ENCODE measurements around the gene TMEM9B.

TMEM9B gene

GRCh38 chr11:8947230-8947943, 16.9 kb downstream of the TMEM9B start:
- H3K27ac ChIP-seq (replicated peaks): no peak overlapping the region
- DNase-seq (ENCODE audit: low read depth in 1 of 2, low spot score in 1 of 2): no peak
- no peak overlapping the region for H3K4me3 ChIP-seq (replicated peaks; ENCODE audit: insufficient read depth, low read length)
- TF ChIP-seq GABPA (IDR thresholded peaks at IDR 0.05; ENCODE audit: low read depth) (no peak), SPI1 (IDR thresholded peaks at IDR 0.05; ENCODE audit: borderline replicate concordance, low read depth) (no peak), REST (IDR thresholded peaks at IDR 0.05; ENCODE audit: insufficient replicate concordance, low read depth) (no peak), CTCF (IDR thresholded peaks at IDR 0.05; ENCODE audit: insufficient read depth, low read length) (no peak), POLR2AphosphoS5 (IDR thresholded peaks at IDR 0.05; ENCODE audit: low read depth) (no peak)
- no peaks in the 10 kb centered on the region for H3K27me3 ChIP-seq (ENCODE audit: insufficient read depth, poor library complexity, severe bottlenecking)

GRCh38 chr11:8942518-8943066, 21.6 kb downstream of the TMEM9B start, which contains the start of gene ASCL3:
ASCL3 (minus strand) TSS chr11:8943016; CDS start chr11:8938161, 4,855 bp downstream.
- no peak for DNase-seq (ENCODE audit: low read depth in 1 of 2, low spot score in 1 of 2)
- no peak within 1 kb of the TSS for H3K27ac ChIP-seq (replicated peaks)

GRCh38 chr11:8941341-8942103, 22.7 kb downstream of the TMEM9B start:
- TF ChIP-seq POLR2AphosphoS5 (IDR thresholded peaks at IDR 0.05; ENCODE audit: low read depth): no peak
- no peak for TF ChIP-seq CTCF (IDR thresholded peaks at IDR 0.05; ENCODE audit: insufficient read depth, low read length)
- TF ChIP-seq GABPA (IDR thresholded peaks at IDR 0.05; ENCODE audit: low read depth): no peak
- no peaks in the 10 kb centered on the region for H3K27me3 ChIP-seq (ENCODE audit: insufficient read depth, poor library complexity, severe bottlenecking)
- H3K27ac ChIP-seq (replicated peaks): no peak overlapping the region
- DNase-seq (ENCODE audit: low read depth in 1 of 2, low spot score in 1 of 2): no peak
- H3K4me3 ChIP-seq (replicated peaks; ENCODE audit: insufficient read depth, low read length): no peak overlapping the region

More at GRCh38 chr11:8942518-8943066, 21.6 kb downstream of the TMEM9B start, which contains the start of gene ASCL3:
- H3K27me3 ChIP-seq (ENCODE audit: insufficient read depth, poor library complexity, severe bottlenecking): no peaks in the 10 kb centered on the region
- H3K4me3 ChIP-seq (replicated peaks; ENCODE audit: insufficient read depth, low read length): no peak within 1 kb of the TSS
- TF ChIP-seq REST (IDR thresholded peaks at IDR 0.05; ENCODE audit: insufficient replicate concordance, low read depth): no peak

GRCh38 chr11:8937659-8938058, 26.6 kb downstream of the TMEM9B start:
- no peaks in the 10 kb centered on the region for H3K27me3 ChIP-seq (ENCODE audit: insufficient read depth, poor library complexity, severe bottlenecking)
- H3K4me3 ChIP-seq (replicated peaks; ENCODE audit: insufficient read depth, low read length): no peak overlapping the region
- TF ChIP-seq SPI1 (IDR thresholded peaks at IDR 0.05; ENCODE audit: borderline replicate concordance, low read depth): no peak
- no peak for TF ChIP-seq GABPA (IDR thresholded peaks at IDR 0.05; ENCODE audit: low read depth)
- no peak for TF ChIP-seq POLR2AphosphoS5 (IDR thresholded peaks at IDR 0.05; ENCODE audit: low read depth)
- no peak for TF ChIP-seq CTCF (IDR thresholded peaks at IDR 0.05; ENCODE audit: insufficient read depth, low read length)
- no peak for TF ChIP-seq REST (IDR thresholded peaks at IDR 0.05; ENCODE audit: insufficient replicate concordance, low read depth)
- no peak for DNase-seq (ENCODE audit: low read depth in 1 of 2, low spot score in 1 of 2)
- H3K27ac ChIP-seq (replicated peaks): no peak overlapping the region

Data from HL-60 (cell line).